ENCODE data around the gene CMTM3.
A peak's percentile ranks its signal among the peaks of the same experiment; 100 is the strongest.
"Not testable (repeated sequence)": the region's sequence is repeated elsewhere in the genome, so short reads cannot be mapped to it uniquely, and the experiment has no call there.

CMTM3 gene

GRCh38 chr16:66604376-66605176, at the start of gene CMTM3:
Gene CMTM3 (plus strand): TSS chr16:66604704. CDS start chr16:66604806, 102 bp downstream.
- DNase-seq (ENCODE audit: low spot score): peak; percentile 89

GRCh38 chr16:66560107-66560506, 44.4 kb upstream of the CMTM3 start:
- DNase-seq (ENCODE audit: low spot score): no peak

GRCh38 chr16:66561381-66562080, 43.0 kb upstream of the CMTM3 start:
- DNase-seq (ENCODE audit: low spot score): no peak

- no peak for DNase-seq (ENCODE audit: low spot score)
Observed at GRCh38 chr16:66562409-66562808, 42.1 kb upstream of the CMTM3 start.

GRCh38 chr16:66562986-66563385, 41.5 kb upstream of the CMTM3 start:
- DNase-seq (ENCODE audit: low spot score): no peak

- DNase-seq (ENCODE audit: low spot score): no peak
Observed at GRCh38 chr16:66563574-66564334, 40.8 kb upstream of the CMTM3 start.

- no peak for DNase-seq (ENCODE audit: low spot score)
Observed at GRCh38 chr16:66566051-66566901, 38.2 kb upstream of the CMTM3 start, which contains the start of gene CMTM1. Gene CMTM1 (plus strand): TSS chr16:66566439. CDS start chr16:66566514, 75 bp downstream.

GRCh38 chr16:66567270-66567669, 37.2 kb upstream of the CMTM3 start:
- not testable (repeated sequence) for DNase-seq (ENCODE audit: low spot score)

GRCh38 chr16:66568355-66568754, 36.1 kb upstream of the CMTM3 start:
- DNase-seq (ENCODE audit: low spot score): no peak

- no peak for DNase-seq (ENCODE audit: low spot score)
Observed at GRCh38 chr16:66569131-66569530, 35.4 kb upstream of the CMTM3 start.

- DNase-seq (ENCODE audit: low spot score): no peak
Observed at GRCh38 chr16:66569827-66570405, 34.6 kb upstream of the CMTM3 start.

- DNase-seq (ENCODE audit: low spot score): no peak
Observed at GRCh38 chr16:66572356-66572755, 32.1 kb upstream of the CMTM3 start.

GRCh38 chr16:66574081-66574480, 30.4 kb upstream of the CMTM3 start:
- no peak for DNase-seq (ENCODE audit: low spot score)

GRCh38 chr16:66574531-66574930, 30.0 kb upstream of the CMTM3 start:
- DNase-seq (ENCODE audit: low spot score): no peak

GRCh38 chr16:66575060-66575459, 29.4 kb upstream of the CMTM3 start:
- DNase-seq (ENCODE audit: low spot score): no peak

- DNase-seq (ENCODE audit: low spot score): no peak
Observed at GRCh38 chr16:66576296-66576695, 28.2 kb upstream of the CMTM3 start.

GRCh38 chr16:66578651-66579531, 25.6 kb upstream of the CMTM3 start, which contains the start of gene CMTM2:
Gene CMTM2 (plus strand): TSS chr16:66579463. CDS start chr16:66579608, 145 bp downstream.
- peak; percentile 48 for DNase-seq (ENCODE audit: low spot score)

GRCh38 chr16:66580605-66581209, 23.8 kb upstream of the CMTM3 start:
- DNase-seq (ENCODE audit: low spot score): peak; percentile 54

GRCh38 chr16:66581246-66581952, 23.1 kb upstream of the CMTM3 start:
- no peak for DNase-seq (ENCODE audit: low spot score)
